Cardiac fibroblast (primary cell): ENCODE data around the gene CCR5.

Source experiments
- DNase-seq, 2 donors: peaks; one replicate each; pipeline versions ENCODE4 v3.0.0 to v3.0.0-alpha.2; 2010; ENCODE audit warnings: low read depth in 2 of 2
- H3K4me3 ChIP-seq, 2 donors: replicated peaks in 1 of 2; 1 replicate in 1 of 2; 2 replicates in 1 of 2; pipeline ENCODE4 v1.5.1; 2011; ENCODE audit warnings: low read depth in 2 of 2, low read length in 2 of 2, mild to moderate bottlenecking in 2 of 2, moderate library complexity in 1 of 2
- TF ChIP-seq, protein P1 (sequence below): IDR thresholded peaks from one replicate; pipeline ENCODE4 v1.5.1; 2011; ENCODE audit warnings: low read depth, mild to moderate bottlenecking, low read length, inconsistent platforms

The CCR5 gene

DNA sequence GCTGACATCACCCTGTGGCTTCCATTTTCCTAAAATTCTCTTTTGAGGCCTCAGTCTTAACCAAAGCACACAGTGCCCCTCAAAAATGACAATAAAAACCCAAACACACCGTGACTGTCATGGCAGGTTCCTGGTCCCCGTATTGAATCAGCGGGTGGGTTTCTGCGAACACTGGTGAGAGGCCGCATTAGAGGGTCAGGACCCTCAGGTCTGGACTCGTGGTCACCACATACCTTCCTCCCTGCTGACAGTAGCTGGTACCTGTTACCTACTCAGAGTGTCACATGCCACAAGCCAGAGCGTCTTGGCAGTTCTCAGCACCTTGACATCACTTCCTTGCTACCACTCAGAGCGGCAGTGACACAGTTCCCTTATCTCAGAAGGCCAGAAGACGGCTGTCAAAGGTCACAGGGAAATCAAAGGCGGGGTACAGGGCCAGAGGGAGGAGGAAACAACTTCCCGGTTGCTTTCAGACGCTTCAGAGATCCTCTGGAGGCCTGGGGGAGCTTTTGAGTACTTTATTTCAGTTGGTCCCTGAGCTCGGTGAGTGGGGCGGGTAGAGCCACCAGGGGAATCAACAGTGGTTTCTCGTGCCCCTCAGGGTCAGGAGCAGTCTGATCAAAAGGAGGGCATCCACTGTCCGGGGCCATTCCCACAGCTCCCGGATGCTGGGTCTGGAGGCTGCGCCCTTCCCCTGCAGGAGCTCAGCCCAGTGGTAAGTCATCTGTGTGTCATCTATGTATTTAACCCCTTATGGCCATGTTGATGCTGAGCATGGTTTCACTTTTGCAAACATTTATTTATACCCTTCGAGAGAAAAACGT, 36.3 kb downstream of the CCR5 start, which contains the start of the genes CCR5AS and CCRL2:
CCR5AS (minus strand) TSS at position 279 of the 824 bp plus-strand sequence.
CCRL2 (plus strand) TSS at position 472 of the 824 bp plus-strand sequence. CDS start 821 bp downstream, outside the sequence.
- peak within 1 kb of the TSS in 1 of 2 donors; percentile 27 for H3K4me3 ChIP-seq
- DNase-seq, result peak in 1 of 2 donors; percentile 65
- TF ChIP-seq, protein P1, sequence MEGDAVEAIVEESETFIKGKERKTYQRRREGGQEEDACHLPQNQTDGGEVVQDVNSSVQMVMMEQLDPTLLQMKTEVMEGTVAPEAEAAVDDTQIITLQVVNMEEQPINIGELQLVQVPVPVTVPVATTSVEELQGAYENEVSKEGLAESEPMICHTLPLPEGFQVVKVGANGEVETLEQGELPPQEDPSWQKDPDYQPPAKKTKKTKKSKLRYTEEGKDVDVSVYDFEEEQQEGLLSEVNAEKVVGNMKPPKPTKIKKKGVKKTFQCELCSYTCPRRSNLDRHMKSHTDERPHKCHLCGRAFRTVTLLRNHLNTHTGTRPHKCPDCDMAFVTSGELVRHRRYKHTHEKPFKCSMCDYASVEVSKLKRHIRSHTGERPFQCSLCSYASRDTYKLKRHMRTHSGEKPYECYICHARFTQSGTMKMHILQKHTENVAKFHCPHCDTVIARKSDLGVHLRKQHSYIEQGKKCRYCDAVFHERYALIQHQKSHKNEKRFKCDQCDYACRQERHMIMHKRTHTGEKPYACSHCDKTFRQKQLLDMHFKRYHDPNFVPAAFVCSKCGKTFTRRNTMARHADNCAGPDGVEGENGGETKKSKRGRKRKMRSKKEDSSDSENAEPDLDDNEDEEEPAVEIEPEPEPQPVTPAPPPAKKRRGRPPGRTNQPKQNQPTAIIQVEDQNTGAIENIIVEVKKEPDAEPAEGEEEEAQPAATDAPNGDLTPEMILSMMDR, result no peak

- no peak overlapping the region for H3K4me3 ChIP-seq
- DNase-seq, result no peak
- TF ChIP-seq, protein P1, result no peak
Observed at GRCh38 chr3:46407970-46408369, 37.2 kb downstream of the CCR5 start.

DNA sequence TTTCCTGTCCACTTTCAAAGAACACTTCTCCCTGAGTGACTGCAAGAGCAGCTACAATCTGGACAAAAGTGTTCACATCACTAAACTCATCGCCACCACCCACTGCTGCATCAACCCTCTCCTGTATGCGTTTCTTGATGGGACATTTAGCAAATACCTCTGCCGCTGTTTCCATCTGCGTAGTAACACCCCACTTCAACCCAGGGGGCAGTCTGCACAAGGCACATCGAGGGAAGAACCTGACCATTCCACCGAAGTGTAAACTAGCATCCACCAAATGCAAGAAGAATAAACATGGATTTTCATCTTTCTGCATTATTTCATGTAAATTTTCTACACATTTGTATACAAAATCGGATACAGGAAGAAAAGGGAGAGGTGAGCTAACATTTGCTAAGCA, 38.1 kb downstream of the CCR5 start:
- TF ChIP-seq, protein P1, result no peak
- DNase-seq, result no peak
- no peak overlapping the region for H3K4me3 ChIP-seq

GRCh38 chr3:46409739-46410489, 39.2 kb downstream of the CCR5 start:
- no peak overlapping the region for H3K4me3 ChIP-seq
- TF ChIP-seq, protein P1, result no peak
- DNase-seq, result no peak

DNA sequence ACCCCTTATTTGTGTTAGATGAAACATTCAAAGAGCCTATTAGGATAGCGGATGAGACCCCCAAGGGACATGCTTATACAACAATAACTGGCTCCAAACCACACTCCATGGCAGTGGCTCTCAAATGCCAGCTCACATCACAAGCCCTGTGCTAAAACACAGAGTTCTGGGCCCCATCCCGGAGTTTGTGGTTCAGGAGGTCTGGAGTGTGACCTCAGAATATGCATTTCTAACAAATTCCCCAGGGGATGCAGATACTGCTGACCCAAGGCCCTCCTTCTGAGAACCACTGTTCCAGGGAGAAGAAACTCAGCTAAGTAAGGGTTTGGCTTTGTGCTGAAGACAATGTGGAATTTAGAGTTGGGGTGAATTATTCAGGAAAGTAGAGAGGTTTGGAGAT, 39.9 kb downstream of the CCR5 start:
- DNase-seq, result no peak
- TF ChIP-seq, protein P1, result no peak
- H3K4me3 ChIP-seq, result no peak overlapping the region

GRCh38 chr3:46411271-46411670, 40.5 kb downstream of the CCR5 start:
- no peak for DNase-seq
- TF ChIP-seq, protein P1, result no peak
- no peak overlapping the region for H3K4me3 ChIP-seq
